Peyer's patch (tissue), 4 donors: ENCODE data around the gene PRKAA2. TPM values are rescaled to one million over a fixed set of nuclear protein-coding genes. Genes with fewer than 3 reads are reported as not detected.
"Not testable (repeated sequence)": the region's sequence is repeated elsewhere in the genome, so short reads cannot be mapped to it uniquely, and the experiment has no call there.

Experiments used
- DNase-seq, 3 donors: peaks; one replicate each; pipeline ENCODE4 v3.0.0-alpha.2; 2017 to 2019
- H3K27ac ChIP-seq, 4 donors: fragments of 200-600 bp; sonication (generic); one replicate each; pipeline ENCODE4 v1.5.1; 2016 to 2019
- H3K27me3 ChIP-seq, 2 donors: fragments of 200-600 bp; sonication (generic); one replicate each; pipeline ENCODE4 v1.5.1; 2019
- H3K36me3 ChIP-seq, 3 donors: fragments of 200-600 bp; sonication (generic); one replicate each; pipeline ENCODE4 v1.5.1; 2016 to 2019
- H3K4me1 ChIP-seq, 4 donors: fragments of 200-600 bp; sonication (generic); one replicate each; pipeline ENCODE4 v1.5.1; 2016 to 2019
- H3K4me3 ChIP-seq, 4 donors: fragments of 200-600 bp; sonication (generic); 1 replicate in 3 of 4; 2 replicates in 1 of 4; pipeline ENCODE4 v1.5.1; 2016 to 2019; ENCODE audit warnings: mild to moderate bottlenecking in 1 of 4
- H3K9me3 ChIP-seq, 4 donors: fragments of 200-600 bp; sonication (generic); one replicate each; pipeline ENCODE4 v1.5.1; 2016 to 2019; ENCODE audit warnings: mild to moderate bottlenecking in 1 of 4
- CTCF ChIP-seq, 6 experiments: fragments of 450-650 bp in 4 of 6; fragments of 200-600 bp in 2 of 6; sonication (generic) in 1 of 6; IDR thresholded peaks; one replicate each; pipeline ENCODE4 v1.5.1; 2017 to 2019; ENCODE audit warnings: antibody characterized with exemption in 6 of 6, mild to moderate bottlenecking in 3 of 6, moderate library complexity in 1 of 6
- POLR2A ChIP-seq, 2 donors: fragments of 450-650 bp; IDR thresholded peaks; one replicate each; pipeline ENCODE4 v1.5.1; 2017; ENCODE audit warnings: antibody characterized with exemption in 2 of 2, mild to moderate bottlenecking in 2 of 2, moderate library complexity in 2 of 2
- total RNA-seq, 4 donors: library from RNA; depleted of rRNA; stranded (reverse); fragments of >200 nt; gene quantifications; one replicate each; pipeline ENCODE4 v1.1.0, GENCODE V29; 2016

The PRKAA2 gene
- 1 to 10 TPM in 3 of 4 donors, under 1 TPM in 1; 0.53 to 2.4 (median 1.4) TPM for total RNA-seq

- no peak for TF ChIP-seq CTCF (IDR thresholded peaks at IDR 0.05)
- no peak for TF ChIP-seq POLR2A (IDR thresholded peaks at IDR 0.05)
- Histone ChIP-seq H3K4me3 (peak within 1 kb of the TSS; percentile 38 to 78 (median 55)), H3K27me3 (peaks cover 0 to 8% of the 10 kb centered on the region in 2 donors), H3K27ac (peak within 1 kb of the TSS in 2 of 4 donors; percentile 57 to 75), H3K36me3 (no peaks in the 10 kb centered on the region), H3K9me3 (no peaks in the 10 kb centered on the region), H3K4me1 (peaks cover 0 to 9% (median 0%) of the 10 kb centered on the region in 4 donors)
- peak in 2 of 3 donors; percentile 51 to 56 for DNase-seq
Observed at GRCh38 chr1:56644919-56645676, at the start of gene PRKAA2. Gene PRKAA2 (plus strand): TSS chr1:56645314. CDS start chr1:56645388, 74 bp downstream.

- DNase-seq, H3K9me3 ChIP-seq, H3K36me3 ChIP-seq, H3K27me3 ChIP-seq, H3K27ac ChIP-seq, H3K4me1 ChIP-seq, H3K4me3 ChIP-seq: not testable (repeated sequence)
Observed at GRCh38 chr1:56595397-56596191, 49.5 kb upstream of the PRKAA2 start.

- H3K4me3 ChIP-seq, H3K27ac ChIP-seq, H3K4me1 ChIP-seq, H3K27me3 ChIP-seq, DNase-seq, H3K9me3 ChIP-seq, H3K36me3 ChIP-seq: not testable (repeated sequence)
Observed at GRCh38 chr1:56610097-56610496, 35.0 kb upstream of the PRKAA2 start.

GRCh38 chr1:56610770-56611169 is 34.3 kb upstream of the PRKAA2 start:
- DNase-seq, H3K36me3 ChIP-seq, H3K4me3 ChIP-seq, H3K27me3 ChIP-seq, H3K9me3 ChIP-seq, H3K27ac ChIP-seq, H3K4me1 ChIP-seq: not testable (repeated sequence)

GRCh38 chr1:56617141-56617540 is 28.0 kb upstream of the PRKAA2 start:
- H3K9me3 ChIP-seq, result no peaks in the 10 kb centered on the region
- no peak for TF ChIP-seq POLR2A (IDR thresholded peaks at IDR 0.05)
- no peak for TF ChIP-seq CTCF (IDR thresholded peaks at IDR 0.05)
- H3K27ac ChIP-seq, result no peak overlapping the region
- no peaks in the 10 kb centered on the region for H3K27me3 ChIP-seq
- DNase-seq, result no peak
- H3K4me1 ChIP-seq, result no peaks in the 10 kb centered on the region
- no peak overlapping the region for H3K4me3 ChIP-seq
- no peaks in the 10 kb centered on the region for H3K36me3 ChIP-seq

- Histone ChIP-seq H3K4me3 (no peak overlapping the region), H3K27me3 (no peaks in the 10 kb centered on the region), H3K9me3 (no peaks in the 10 kb centered on the region), H3K4me1 (no peaks in the 10 kb centered on the region), H3K27ac (no peak overlapping the region), H3K36me3 (no peaks in the 10 kb centered on the region)
- TF ChIP-seq POLR2A (IDR thresholded peaks at IDR 0.05), result no peak
- no peak for TF ChIP-seq CTCF (IDR thresholded peaks at IDR 0.05)
- DNase-seq, result no peak
Observed at GRCh38 chr1:56625819-56626440, 19.2 kb upstream of the PRKAA2 start.

- no peaks in the 10 kb centered on the region for H3K36me3 ChIP-seq
- no peak overlapping the region for H3K27ac ChIP-seq
- no peak overlapping the region for H3K4me3 ChIP-seq
- no peak for DNase-seq
- no peaks in the 10 kb centered on the region for H3K4me1 ChIP-seq
- H3K9me3 ChIP-seq, result no peaks in the 10 kb centered on the region
- TF ChIP-seq CTCF (IDR thresholded peaks at IDR 0.05), result no peak
- TF ChIP-seq POLR2A (IDR thresholded peaks at IDR 0.05), result no peak
- H3K27me3 ChIP-seq, result no peaks in the 10 kb centered on the region
Observed at GRCh38 chr1:56626546-56626945, 18.6 kb upstream of the PRKAA2 start.
